Right lobe of liver (tissue), 4 donors: Measurements from ENCODE around the gene ZNF709.

ENCODE experiments used
- CTCF ChIP-seq, 4 donors: fragments of 200-600 bp in 3 of 4; fragments of 450-650 bp in 1 of 4; IDR thresholded peaks; one replicate each; pipeline versions ENCODE4 v1.5.1 to v1.8.0; 2016 to 2022; ENCODE audit warnings: antibody characterized with exemption in 4 of 4, mild to moderate bottlenecking in 2 of 4
- POLR2A ChIP-seq: fragments of 450-650 bp; IDR thresholded peaks from one replicate; pipeline ENCODE4 v1.6.1; 2017; ENCODE audit warnings: antibody characterized with exemption, mild to moderate bottlenecking
- donor health status: DM: no; HTN: no; CAD: no.
- donor health status: DM: no; HTN: no; CAD: no.
- donor health status: DM: no; HTN: yes; CAD: no.

GRCh38 chr19:12425236-12425887, 59.3 kb downstream of the ZNF709 start:
- TF ChIP-seq CTCF (IDR thresholded peaks at IDR 0.05): no peak
- TF ChIP-seq POLR2A: no peak
